ENCODE measurements around the gene CAMSAP1. TPM values are rescaled to one million over a fixed set of nuclear protein-coding genes. Genes with fewer than 3 reads are reported as not detected.

CAMSAP1 gene
- total RNA-seq, 2 experiments from 2014 or later: 20.2 to 27.0 TPM

GRCh38 chr9:135794057-135794335, 113.3 kb downstream of the CAMSAP1 start:
- no peak overlapping the region for H3K27ac Mint-ChIP-seq
- H3K36me3 Mint-ChIP-seq (ENCODE audit: low read depth): no peaks in the 10 kb centered on the region
- POLR2A ChIA-PET: no interaction called here
- intact Hi-C loops (cut with micrococcal nuclease): no loop called here
- no peak for TF ChIP-seq CTCF (IDR thresholded peaks at IDR 0.05)
- H3K4me3 Mint-ChIP-seq: no peak overlapping the region
- peaks cover 4% of the 10 kb centered on the region for H3K27me3 Mint-ChIP-seq
- DNase-seq (no peak), ATAC-seq (no peak)
- CTCF ChIA-PET: no interaction called here
- no peaks in the 10 kb centered on the region for H3K4me1 Mint-ChIP-seq (ENCODE audit: low read depth)
- no peaks in the 10 kb centered on the region for H3K9me3 Mint-ChIP-seq

GRCh38 chr9:135793221-135794056, 113.9 kb downstream of the CAMSAP1 start:
- Mint-ChIP-seq H3K4me1 (ENCODE audit: low read depth) (no peaks in the 10 kb centered on the region), H3K4me3 (no peak overlapping the region), H3K9me3 (no peaks in the 10 kb centered on the region), H3K36me3 (ENCODE audit: low read depth) (no peaks in the 10 kb centered on the region), H3K27me3 (peaks cover 4% of the 10 kb centered on the region), H3K27ac (no peak overlapping the region)
- DNase-seq (no peak), ATAC-seq (no peak)
- intact Hi-C loops (cut with micrococcal nuclease): no loop called here
- ChIA-PET CTCF (no interaction called here), POLR2A (no interaction called here)
- TF ChIP-seq CTCF (IDR thresholded peaks at IDR 0.05): no peak

GRCh38 chr9:135792268-135793128, 114.8 kb downstream of the CAMSAP1 start:
- ATAC-seq (no peak), DNase-seq (no peak)
- CTCF ChIA-PET: no interaction called here
- Mint-ChIP-seq H3K27me3 (peaks cover under 1% of the 10 kb centered on the region), H3K9me3 (no peaks in the 10 kb centered on the region), H3K36me3 (ENCODE audit: low read depth) (no peaks in the 10 kb centered on the region), H3K27ac (no peak overlapping the region), H3K4me3 (no peak overlapping the region), H3K4me1 (ENCODE audit: low read depth) (no peaks in the 10 kb centered on the region)
- intact Hi-C loops (cut with micrococcal nuclease): no loop called here
- TF ChIP-seq CTCF (IDR thresholded peaks at IDR 0.05): no peak
- POLR2A ChIA-PET: no interaction called here

GRCh38 chr9:135791431-135792267, 115.7 kb downstream of the CAMSAP1 start:
- DNase-seq (no peak), ATAC-seq (no peak)
- no peak for TF ChIP-seq CTCF (IDR thresholded peaks at IDR 0.05)
- no peak overlapping the region for H3K27ac Mint-ChIP-seq
- no peaks in the 10 kb centered on the region for H3K4me1 Mint-ChIP-seq (ENCODE audit: low read depth)
- H3K36me3 Mint-ChIP-seq (ENCODE audit: low read depth): no peaks in the 10 kb centered on the region
- intact Hi-C loops (cut with micrococcal nuclease): no loop called here
- no peaks in the 10 kb centered on the region for H3K9me3 Mint-ChIP-seq
- no peaks in the 10 kb centered on the region for H3K27me3 Mint-ChIP-seq
- H3K4me3 Mint-ChIP-seq: no peak overlapping the region
- ChIA-PET CTCF (no interaction called here), POLR2A (no interaction called here)

All from activated CD8-positive, alpha-beta T cell treated with anti-CD3 and anti-CD28 coated beads for 36 hours (primary cell).